ENCODE data around the gene MMP10.

DNA sequence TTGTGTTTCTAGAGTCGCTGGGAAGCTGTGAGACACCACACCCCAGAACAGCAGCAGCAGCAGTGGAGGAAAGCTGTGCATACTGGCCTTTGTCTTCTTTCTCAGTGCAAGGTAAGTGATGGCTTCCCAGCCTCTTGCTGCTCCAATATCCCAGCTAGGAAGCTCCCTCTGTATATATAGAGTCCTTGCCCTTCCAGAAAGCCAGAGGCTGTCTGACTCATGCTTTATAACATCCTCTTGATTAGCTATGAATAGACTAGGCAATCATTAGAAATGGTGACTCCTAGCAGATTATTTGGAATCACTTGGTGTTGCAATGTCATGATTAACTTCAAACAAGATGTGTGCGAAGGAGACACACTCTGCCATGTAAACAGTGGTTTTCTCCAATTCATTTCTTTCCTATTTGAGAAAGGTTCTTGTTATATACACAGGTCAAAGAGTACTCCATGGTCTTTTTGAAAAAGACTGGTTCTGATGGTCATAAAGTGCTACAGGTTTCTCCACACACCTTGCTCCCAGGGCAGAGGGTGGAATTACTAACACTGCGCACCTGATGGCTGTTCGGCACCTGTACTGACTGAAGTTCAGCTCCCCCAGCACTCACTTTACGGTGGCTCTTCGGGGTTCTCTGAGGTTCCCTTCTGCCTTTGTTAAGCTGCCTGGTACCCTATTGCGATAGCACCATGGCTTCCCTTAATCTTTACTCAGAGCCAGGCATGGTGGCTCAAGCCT is 17.8 kb upstream of the MMP10 start, which contains the start of gene MMP1:
- TF ChIP-seq CSRNP3 (CRISPR knock-in tag; IDR thresholded peaks at IDR 0.05) = no peak
- TF ChIP-seq, protein P1, sequence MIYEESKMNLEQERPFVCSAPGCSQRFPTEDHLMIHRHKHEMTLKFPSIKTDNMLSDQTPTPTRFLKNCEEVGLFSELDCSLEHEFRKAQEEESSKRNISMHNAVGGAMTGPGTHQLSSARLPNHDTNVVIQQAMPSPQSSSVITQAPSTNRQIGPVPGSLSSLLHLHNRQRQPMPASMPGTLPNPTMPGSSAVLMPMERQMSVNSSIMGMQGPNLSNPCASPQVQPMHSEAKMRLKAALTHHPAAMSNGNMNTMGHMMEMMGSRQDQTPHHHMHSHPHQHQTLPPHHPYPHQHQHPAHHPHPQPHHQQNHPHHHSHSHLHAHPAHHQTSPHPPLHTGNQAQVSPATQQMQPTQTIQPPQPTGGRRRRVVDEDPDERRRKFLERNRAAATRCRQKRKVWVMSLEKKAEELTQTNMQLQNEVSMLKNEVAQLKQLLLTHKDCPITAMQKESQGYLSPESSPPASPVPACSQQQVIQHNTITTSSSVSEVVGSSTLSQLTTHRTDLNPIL (CRISPR knock-in tag; IDR thresholded peaks at IDR 0.05; ENCODE audit: low read depth) = no peak
- TF ChIP-seq ISL1 (CRISPR knock-in tag; IDR thresholded peaks at IDR 0.05) = no peak
- no peak for TF ChIP-seq RARB (CRISPR knock-in tag; IDR thresholded peaks at IDR 0.05)
